HL-60 (cell line): Measurements from ENCODE around the gene RASSF1.

Source experiments
- CTCF ChIP-seq: IDR thresholded peaks from one replicate; pipeline ENCODE4 v1.5.1; 2011; ENCODE audit warnings: low read length, control low read depth, inconsistent platforms; ENCODE audit not compliant: insufficient read depth
- GABPA ChIP-seq: IDR thresholded peaks from 2 replicates; pipeline ENCODE4 v1.6.1; 2012; ENCODE audit warnings: low read depth
- POLR2AphosphoS5 ChIP-seq: IDR thresholded peaks from 2 replicates; pipeline ENCODE4 v1.6.1; 2012; ENCODE audit warnings: low read depth
- SPI1 ChIP-seq: IDR thresholded peaks from 2 replicates; pipeline ENCODE4 v1.6.1; 2012; ENCODE audit warnings: low read depth, mild to moderate bottlenecking, borderline replicate concordance
- TF ChIP-seq, protein P1 (sequence below): IDR thresholded peaks from 2 replicates; pipeline ENCODE4 v1.6.1; 2012; ENCODE audit warnings: low read depth; ENCODE audit not compliant: insufficient replicate concordance

GRCh38 chr3:50389414-50389767 is 48.8 kb upstream of the RASSF1 start:
- TF ChIP-seq CTCF (no peak), GABPA (no peak), POLR2AphosphoS5 (no peak), SPI1 (no peak)
- TF ChIP-seq, protein P1, sequence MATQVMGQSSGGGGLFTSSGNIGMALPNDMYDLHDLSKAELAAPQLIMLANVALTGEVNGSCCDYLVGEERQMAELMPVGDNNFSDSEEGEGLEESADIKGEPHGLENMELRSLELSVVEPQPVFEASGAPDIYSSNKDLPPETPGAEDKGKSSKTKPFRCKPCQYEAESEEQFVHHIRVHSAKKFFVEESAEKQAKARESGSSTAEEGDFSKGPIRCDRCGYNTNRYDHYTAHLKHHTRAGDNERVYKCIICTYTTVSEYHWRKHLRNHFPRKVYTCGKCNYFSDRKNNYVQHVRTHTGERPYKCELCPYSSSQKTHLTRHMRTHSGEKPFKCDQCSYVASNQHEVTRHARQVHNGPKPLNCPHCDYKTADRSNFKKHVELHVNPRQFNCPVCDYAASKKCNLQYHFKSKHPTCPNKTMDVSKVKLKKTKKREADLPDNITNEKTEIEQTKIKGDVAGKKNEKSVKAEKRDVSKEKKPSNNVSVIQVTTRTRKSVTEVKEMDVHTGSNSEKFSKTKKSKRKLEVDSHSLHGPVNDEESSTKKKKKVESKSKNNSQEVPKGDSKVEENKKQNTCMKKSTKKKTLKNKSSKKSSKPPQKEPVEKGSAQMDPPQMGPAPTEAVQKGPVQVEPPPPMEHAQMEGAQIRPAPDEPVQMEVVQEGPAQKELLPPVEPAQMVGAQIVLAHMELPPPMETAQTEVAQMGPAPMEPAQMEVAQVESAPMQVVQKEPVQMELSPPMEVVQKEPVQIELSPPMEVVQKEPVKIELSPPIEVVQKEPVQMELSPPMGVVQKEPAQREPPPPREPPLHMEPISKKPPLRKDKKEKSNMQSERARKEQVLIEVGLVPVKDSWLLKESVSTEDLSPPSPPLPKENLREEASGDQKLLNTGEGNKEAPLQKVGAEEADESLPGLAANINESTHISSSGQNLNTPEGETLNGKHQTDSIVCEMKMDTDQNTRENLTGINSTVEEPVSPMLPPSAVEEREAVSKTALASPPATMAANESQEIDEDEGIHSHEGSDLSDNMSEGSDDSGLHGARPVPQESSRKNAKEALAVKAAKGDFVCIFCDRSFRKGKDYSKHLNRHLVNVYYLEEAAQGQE = no peak
